Measurements from ENCODE around the gene DDIT4. TPM values are rescaled to one million over a fixed set of nuclear protein-coding genes. Genes with fewer than 3 reads are reported as not detected.
A peak's percentile ranks its signal among the peaks of the same experiment; 100 is the strongest.

Gene DDIT4
- polyA plus RNA-seq, 1 experiment: 103 TPM

GRCh38 chr10:72323108-72323749 is 49.5 kb downstream of the DDIT4 start:
- POLR2A ChIA-PET: interaction anchor here (0.8 to 5.0 kb wide), 2 partner anchors 49 to 50 kb away, joined by 4 to 75 read pairs; partner anchors contain the start of gene DDIT4

DNA sequence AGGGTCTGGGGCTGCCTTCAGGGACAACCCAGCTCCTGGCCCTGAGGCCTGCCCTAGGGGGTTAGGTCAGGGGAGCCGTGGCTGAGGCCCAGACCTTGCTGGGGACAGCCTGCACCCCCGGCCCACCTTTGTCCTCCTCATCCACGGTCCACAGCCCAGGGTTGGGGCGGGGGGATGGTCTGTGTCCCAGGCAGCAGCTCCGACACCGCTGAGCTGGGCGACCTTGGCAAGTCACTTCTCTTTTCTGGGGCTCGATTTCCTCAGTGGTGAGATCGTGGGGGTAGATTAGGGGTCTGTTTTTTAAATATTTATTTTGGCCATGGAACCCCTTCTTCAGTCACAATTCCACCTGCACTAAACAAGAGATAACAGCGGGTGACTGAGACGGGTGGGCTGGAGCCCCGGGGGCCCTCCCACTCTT is 50.1 kb downstream of the DDIT4 start:
- no peak for DNase-seq (ENCODE audit: low read depth, low spot score)
- ChIA-PET POLR2A (interaction anchor here (0.8 kb wide), 1 partner anchor 50 kb away, joined by 4 read pairs; the partner anchor contains the start of gene DDIT4), CTCF (interaction anchor here (0.7 kb wide), 1 partner anchor 419 kb away, joined by 3 read pairs; no protein-coding TSS in a partner anchor)
- Histone ChIP-seq H3K9me3 (ENCODE audit: control insufficient read depth, insufficient read depth, low read length) (no peaks in the 10 kb centered on the region; the same call in 1 of the 2 replicates), H3K4me3 (ENCODE audit: low read depth, low read length) (no peak overlapping the region), H3K27me3 (ENCODE audit: control insufficient read depth, insufficient read depth, low read length) (no peaks in the 10 kb centered on the region), H3K27ac (ENCODE audit: low read depth, low read length) (peak overlapping the region; percentile 11)
- no peak for TF ChIP-seq CTCF (IDR thresholded peaks at IDR 0.05; ENCODE audit: low read depth, low read length)

More at GRCh38 chr10:72323108-72323749, 49.5 kb downstream of the DDIT4 start:
- Histone ChIP-seq H3K27ac (ENCODE audit: low read depth, low read length) (peak overlapping the region; percentile 11), H3K4me3 (ENCODE audit: low read depth, low read length) (no peak overlapping the region), H3K27me3 (ENCODE audit: control insufficient read depth, insufficient read depth, low read length) (no peaks in the 10 kb centered on the region), H3K9me3 (ENCODE audit: control insufficient read depth, insufficient read depth, low read length) (no peaks in the 10 kb centered on the region; the same call in 1 of the 2 replicates)
- CTCF ChIA-PET: no interaction called here
- no peak for TF ChIP-seq CTCF (IDR thresholded peaks at IDR 0.05; ENCODE audit: low read depth, low read length)
- DNase-seq (ENCODE audit: low read depth, low spot score): no peak

Other genes starting within 250 kb of the DDIT4 start
- 0.02 and 0.16 TPM in 2 replicates for gene SPOCK2, start 185.4 kb upstream of the DDIT4 start, polyA plus RNA-seq (2011; rRNA removed)
- 51.1 and 67.0 TPM in 2 replicates for gene ANAPC16, start 57.9 kb upstream of the DDIT4 start, polyA plus RNA-seq (2011; rRNA removed)
- gene ASCC1, start 57.6 kb upstream of the DDIT4 start, polyA plus RNA-seq (2011; rRNA removed): 36.3 and 43.7 TPM in 2 replicates
- gene DNAJB12, start 81.0 kb downstream of the DDIT4 start, polyA plus RNA-seq (2011; rRNA removed): 17.9 and 23.3 TPM in 2 replicates